CD4-positive, alpha-beta T cell treated with Interleukin-4 for 1 hour (primary cell): Measurements from ENCODE around the gene F10.
"Not testable (repeated sequence)": the region's sequence is repeated elsewhere in the genome, so short reads cannot be mapped to it uniquely, and the experiment has no call there.

Source experiments
- DNase-seq, 2 donors: peaks; one replicate each; pipeline ENCODE4 v3.0.0-alpha.2; 2020 to 2022

Gene F10

DNA sequence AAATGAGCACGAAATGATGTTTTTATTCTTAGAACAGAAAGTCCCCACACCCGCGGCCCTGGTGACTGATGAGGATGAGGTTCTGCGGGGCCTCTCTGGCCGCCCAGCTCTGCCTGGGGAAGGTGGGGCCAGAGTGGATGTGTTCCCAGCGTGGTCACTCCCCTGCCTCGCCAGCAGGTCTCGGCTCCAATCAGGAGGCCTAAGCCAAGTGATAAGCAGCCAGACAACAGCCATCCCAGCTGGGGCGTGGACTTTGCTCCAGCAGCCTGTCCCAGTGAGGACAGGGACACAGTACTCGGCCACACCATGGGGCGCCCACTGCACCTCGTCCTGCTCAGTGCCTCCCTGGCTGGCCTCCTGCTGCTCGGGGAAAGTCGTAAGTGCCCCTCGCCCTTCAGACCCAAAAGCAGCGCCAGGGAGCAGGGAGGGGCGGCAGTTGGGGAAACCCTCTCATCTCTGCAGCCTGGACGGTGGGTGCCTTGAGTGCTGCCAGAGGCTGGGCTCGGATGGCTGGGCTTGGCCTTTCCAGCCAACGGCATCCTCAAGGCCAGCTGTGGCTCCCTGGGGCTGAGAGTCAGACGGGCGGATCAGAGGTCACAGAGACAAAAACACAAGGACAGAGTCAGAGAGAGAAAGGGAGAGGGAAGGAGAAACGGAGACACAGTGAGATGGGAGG is at the start of gene F10:
Gene F10 (plus strand): TSS at position 250 of the 676 bp plus-strand sequence. CDS start 57 bp downstream, at position 307.
- DNase-seq = no peak

DNA sequence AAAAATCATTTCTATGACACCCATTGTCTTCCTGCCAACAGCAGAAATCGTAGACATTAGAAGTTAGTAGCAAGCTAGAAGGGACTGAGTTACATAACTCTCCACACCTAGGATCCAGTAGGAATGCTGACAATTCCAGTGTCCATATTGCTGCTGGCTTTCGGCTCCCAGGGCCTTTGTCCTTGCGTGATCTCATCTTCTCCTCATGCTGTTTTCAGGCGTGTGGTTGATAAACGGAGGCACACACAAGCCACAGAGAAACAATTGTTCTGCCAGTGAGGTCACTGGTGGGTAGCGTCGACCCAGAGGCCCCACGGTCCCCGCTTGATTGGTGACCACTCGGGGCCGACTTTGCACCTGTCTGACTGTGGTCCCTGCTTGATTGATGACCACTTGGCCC is 48.7 kb upstream of the F10 start:
- DNase-seq = no peak

DNA sequence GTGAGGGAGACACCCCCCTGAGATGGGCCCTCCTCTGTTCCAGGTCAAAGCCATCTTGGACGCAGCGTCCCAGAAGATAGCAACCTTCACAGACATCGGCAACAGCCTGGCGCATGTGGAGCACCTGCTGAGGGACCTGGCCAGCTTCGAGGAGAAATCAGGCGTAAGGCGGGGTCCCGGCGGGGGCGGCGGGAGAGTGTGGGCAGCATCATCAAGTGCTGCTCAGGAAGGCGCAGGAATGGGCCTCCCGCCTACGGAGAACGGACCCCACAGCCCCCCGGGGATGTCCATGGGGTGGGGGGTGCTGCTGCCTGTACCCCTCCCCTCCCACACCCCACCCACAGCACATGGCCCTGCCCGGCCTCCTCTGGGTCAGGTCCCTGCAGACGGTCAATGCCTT is 48.2 kb upstream of the F10 start:
- no peak for DNase-seq

DNA sequence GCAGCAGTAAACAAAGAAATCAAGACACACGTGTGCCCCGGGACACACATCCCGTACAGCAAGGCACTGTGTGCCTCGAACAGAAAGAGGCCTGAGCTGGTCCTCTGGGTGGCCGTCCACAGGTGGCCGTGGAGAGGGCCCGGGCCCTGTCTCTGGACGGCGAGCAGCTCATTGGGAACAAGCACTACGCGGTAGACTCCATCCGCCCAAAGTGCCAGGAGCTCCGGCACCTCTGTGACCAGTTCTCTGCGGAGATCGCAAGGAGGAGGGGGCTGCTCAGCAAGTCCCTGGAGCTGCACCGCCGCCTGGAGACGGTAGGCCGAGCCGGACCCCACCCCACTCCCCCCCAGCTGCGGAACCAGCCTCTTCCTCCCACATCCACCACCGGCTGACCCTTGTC is 47.7 kb upstream of the F10 start:
- DNase-seq = no peak

DNA sequence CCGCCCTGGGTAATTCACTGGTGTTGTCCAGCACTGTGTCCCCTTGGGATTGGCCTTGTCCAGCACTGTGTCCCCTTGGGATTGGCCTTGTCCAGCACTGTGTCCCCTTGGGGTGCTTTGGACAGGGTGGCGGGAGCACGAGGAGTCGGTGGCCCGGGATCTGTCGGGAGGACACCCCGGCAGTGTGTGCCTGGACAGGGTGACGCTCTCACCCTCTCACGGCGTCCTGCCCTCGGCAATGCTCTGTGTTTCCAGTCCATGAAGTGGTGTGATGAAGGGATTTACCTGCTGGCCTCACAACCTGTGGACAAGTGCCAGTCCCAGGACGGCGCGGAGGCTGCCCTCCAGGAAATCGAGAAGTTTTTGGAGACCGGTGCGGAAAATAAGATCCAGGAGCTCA is 46.9 kb upstream of the F10 start:
- DNase-seq = no peak

DNA sequence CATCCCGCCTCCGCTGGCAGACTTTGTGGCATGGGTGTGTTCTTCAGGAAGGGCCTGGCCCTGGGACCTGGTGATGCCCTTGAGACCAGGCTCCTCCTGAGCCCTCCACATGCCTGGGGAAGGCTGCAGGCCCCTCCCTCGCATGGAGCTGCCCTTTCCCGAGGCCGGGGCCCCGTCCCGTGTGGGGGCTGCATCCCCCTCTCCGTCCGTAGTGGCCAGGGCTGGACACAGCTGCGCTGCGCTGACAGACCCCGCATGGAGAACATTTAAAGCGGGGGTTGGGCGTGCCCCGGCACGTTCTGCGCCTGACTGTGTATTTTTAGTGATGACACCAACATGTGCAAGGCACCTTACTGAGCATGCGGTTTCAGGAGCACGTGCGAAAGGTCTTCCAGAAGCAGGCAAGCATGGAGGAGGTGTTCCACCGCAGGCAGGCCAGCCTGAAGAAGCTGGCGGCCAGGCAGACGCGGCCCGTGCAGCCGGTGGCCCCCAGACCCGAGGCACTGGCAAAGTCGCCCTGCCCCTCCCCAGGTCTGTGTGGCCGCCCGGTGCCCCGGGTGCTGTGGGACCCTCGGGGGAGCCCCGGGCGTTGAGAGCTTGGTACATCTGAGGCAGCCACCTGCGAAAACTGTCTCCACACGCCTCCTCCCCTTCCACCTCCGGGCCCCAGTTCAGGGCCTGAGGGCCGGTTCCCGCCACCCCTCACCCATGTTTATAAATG is 45.8 kb upstream of the F10 start:
- no peak for DNase-seq

DNA sequence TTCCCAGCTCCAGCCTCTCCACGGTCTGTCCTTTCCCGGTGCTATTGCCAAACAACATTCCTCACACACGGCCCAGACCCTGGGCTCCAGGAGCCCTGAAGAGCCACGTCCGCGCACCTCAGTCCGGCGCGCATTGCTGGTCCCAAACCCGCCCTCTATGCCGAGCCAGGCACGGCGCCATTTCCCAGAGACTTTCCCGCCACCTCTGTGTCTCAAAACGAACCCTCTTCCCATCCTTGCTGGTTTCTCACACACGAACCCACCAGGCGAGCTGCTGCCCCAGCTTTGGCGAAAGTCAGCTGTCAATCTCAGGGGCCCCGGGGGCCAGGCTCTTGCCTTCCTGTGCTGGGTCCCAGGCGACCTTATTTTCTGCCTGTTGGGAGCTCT is 45.0 kb upstream of the F10 start:
- no peak for DNase-seq

DNA sequence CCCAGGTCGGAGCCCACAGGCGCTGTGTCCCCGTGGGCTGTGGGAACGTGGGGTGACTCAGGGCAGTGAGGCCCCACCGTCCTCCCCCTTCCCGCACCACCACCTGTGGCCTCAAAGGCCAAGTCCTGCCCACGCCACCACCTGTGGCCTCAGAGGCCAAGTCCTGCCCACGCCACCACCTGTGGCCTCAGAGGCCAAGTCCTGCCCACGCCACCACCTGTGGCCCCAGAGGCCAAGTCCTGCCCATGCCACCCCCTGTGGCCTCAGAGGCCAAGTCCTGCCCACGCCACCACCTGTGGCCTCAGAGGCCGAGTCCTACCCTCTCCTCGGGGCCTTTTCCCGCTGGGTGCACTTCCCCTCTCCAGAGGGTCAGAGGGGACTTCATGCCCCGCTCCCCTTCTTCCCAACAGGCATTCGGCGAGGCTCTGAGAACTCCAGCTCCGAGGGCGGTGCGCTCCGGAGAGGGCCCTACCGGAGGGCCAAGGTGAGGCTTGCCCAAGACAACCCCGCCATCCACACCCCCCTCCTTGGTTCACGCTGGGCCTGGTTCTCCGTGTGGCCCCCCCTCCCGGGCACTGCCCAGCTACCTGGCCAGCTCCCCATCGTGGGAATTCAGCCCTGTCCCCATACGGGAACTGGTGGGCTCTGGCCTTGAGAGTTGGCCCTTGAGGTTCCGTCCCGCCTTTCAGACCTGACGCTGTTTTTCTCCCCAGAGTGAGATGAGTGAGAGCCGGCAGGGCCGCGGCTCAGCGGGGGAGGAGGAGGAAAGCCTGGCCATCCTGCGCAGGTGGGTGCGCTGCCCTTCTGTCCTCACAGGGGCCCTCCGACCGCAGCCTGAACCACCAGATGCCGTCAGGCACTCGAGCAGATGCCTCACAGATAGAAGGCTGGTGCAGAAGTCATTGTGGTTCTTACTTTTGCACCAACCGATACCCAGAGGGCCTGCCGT is 44.4 kb upstream of the F10 start:
- DNase-seq = no peak

DNA sequence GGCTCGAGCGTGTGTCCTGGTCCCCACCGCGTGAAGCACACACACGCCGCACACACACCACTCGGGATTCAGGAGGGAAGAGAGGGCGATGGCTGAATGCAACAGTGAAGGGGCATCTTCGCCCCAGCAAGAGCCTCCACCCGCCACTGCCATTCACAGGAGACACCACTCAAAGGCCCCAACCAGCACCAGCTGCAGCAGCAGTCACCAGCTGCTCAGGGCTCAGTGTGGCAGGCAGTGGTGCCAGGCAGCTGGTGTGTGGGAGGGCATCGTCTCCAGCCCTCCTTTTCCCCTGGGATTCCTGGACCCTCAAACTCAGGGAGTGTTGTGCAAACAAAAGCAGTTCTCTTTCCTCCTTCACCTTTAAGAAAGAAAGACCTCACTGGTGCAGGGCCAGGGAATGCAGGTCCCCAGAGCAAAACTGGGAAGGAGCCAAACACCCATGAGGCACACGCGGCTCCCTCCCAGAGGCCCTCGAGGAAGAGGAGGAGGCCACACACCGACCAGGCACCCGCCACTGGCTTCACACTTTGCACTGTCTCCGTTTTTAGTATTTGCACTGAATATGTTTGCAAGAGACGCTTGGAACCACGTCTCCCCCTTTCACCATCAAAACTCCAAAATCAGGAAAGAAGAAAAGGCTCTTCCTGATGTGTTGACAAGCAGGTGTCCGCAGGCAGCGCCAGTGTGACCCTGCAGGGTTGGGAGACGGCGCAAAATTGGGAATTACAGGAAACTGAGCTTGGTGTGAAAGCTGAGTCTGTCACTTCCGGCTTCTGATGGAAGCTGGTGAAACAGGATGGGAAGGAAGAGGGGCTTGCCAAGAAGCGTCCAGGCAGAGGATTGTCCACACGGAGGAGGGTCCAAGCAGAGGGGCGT is 43.5 kb upstream of the F10 start:
- no peak for DNase-seq

DNA sequence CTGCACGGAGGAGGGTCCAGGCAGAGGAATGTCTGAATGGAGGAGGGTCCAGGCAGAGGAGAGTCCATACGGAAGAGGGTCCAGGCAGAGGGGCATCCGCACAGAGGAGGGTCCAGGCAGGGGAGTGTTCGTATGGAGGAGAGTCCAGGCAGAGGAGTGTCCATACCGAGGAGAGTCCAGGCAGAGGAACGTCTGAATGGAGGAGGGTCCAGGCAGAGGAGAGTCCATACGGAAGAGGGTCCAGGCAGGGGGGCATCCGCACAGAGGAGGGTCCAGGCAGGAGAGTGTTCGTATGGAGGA is 42.9 kb upstream of the F10 start:
- not testable (repeated sequence) for DNase-seq

DNA sequence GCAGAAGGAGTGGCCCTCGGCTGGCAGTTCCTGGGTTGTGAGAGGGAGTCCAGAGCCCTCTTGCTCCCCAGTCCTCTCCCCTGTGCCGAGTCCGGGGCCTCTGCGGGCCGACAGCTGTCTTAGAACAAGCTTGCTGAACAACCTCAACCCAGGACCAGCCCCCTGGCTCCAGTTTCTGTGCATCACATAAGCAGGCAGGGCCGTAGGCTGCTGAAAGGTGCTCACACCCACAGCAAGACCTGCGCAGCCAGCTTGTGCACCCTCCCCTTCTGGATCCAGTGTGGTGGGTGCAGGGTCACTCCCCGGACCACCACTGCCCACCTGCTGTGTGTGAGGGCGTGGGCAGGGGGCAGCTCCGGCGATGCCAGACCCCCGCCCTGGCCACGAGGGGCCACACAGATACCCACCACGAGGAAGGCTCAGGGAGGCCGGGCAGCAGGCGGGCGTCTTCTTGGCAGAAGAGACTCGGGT is 42.2 kb upstream of the F10 start:
- DNase-seq = no peak

DNA sequence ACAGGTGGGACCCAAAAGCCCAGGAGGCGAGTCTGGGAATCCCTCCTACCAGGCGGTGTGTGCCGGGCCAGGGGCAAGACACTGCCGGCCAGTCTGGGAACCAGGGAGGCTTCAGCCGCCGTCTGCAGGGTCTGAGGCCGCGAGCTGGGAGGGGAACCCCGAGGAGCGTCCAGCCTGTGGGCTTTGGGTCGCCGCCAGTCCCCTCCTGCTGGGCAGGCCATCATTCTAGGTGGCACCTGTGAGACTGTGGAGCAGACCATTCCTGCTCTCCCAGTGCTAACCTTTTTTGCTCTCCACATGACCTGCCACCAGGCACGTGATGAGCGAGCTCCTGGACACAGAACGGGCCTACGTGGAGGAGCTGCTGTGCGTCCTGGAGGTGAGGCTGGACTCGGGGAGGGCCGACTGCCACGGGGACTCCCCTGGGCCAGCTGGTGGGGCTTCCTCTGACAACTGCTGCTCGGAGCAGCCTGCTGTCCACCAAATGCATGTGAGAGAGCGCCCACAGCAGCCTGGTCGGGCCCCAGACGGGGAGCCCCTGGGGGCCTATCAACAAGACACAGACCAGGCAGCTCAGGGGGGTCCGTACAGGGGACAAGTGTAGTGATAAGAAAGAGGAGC is 41.6 kb upstream of the F10 start:
- DNase-seq = no peak

DNA sequence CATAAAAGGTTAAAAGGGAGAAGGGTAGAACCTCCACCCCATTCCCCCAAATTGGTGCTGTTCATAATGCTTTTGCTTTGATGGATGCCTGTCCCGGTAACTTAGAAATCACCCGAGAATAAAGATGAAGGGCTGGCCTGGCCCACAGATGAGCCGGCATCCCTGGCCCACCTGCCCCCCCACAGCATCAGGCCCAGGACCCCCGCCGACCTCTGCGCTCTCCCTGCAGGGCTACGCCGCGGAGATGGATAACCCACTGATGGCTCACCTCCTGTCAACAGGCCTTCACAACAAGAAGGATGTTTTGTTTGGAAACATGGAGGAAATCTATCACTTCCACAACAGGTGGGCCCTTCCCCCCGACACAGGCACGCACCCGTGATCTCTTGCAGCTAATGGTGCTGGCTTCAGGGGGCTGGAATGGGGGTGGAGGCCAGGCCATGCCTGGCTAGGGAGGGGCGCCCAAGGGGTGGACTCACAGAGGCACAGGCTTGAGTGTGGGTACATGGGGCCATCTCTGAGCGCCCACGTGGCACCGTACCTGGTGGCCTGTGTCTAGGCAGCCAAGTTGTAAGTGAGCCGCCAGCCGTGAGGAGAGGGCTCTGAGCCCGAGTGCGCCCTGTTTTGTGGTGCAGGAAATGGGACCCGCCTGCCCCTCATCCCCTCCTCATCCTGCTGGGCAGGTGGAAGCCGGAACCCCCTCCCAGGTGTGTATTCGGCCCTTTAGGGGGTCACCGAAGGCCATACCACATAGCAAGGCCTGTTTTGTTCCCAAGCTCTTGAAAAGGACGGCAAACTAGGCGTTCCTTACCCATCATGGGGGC is 40.2 kb upstream of the F10 start:
- no peak for DNase-seq

DNA sequence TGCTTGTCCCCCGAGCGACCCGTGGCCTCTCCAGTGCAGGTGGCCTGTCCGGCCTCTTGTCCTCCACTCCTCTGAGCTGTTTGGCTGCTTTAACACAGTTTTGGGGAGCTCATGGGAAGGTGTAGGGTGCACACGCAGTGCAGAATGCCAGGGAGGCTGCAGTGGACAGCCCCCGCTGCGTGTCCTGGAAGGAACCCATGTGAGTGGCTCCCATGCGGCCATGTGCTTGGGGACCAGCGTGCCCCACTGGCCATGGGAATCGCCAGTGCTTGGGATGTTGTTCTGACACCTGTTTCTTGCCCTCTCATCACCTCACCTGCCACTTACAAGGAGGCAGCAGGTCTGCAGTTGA is 39.6 kb upstream of the F10 start:
- DNase-seq = no peak

DNA sequence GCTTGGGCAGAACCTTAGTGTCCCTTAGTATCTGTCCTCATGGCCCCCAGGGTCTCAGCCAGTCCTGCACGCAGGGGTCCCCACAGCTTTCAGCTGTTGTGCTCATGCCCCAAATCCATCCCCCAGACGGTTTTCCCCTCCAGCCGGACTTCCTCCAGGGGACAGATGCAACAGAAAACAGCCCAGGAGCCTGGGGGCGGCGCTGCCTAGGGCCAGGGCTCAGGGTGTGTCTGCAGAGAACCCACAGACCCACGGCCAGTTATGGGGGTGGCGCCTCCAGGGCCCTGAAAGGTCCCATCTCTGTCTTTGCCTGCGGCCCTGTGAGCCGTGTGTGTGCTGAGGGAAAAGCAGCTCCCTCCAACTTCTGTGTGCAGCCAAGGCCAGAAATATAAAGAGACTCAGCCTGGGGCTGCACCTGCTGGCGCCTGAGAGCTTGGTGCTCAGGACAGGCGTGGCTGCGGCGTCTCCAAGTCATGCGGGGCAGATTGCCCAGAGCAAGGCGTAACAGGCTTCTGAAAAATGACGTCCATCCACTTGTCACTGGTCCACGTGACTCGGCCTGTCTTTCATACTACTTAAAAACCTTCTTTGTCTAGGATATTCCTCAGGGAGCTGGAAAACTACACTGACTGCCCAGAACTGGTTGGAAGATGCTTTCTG is 39.1 kb upstream of the F10 start:
- DNase-seq = no peak

DNA sequence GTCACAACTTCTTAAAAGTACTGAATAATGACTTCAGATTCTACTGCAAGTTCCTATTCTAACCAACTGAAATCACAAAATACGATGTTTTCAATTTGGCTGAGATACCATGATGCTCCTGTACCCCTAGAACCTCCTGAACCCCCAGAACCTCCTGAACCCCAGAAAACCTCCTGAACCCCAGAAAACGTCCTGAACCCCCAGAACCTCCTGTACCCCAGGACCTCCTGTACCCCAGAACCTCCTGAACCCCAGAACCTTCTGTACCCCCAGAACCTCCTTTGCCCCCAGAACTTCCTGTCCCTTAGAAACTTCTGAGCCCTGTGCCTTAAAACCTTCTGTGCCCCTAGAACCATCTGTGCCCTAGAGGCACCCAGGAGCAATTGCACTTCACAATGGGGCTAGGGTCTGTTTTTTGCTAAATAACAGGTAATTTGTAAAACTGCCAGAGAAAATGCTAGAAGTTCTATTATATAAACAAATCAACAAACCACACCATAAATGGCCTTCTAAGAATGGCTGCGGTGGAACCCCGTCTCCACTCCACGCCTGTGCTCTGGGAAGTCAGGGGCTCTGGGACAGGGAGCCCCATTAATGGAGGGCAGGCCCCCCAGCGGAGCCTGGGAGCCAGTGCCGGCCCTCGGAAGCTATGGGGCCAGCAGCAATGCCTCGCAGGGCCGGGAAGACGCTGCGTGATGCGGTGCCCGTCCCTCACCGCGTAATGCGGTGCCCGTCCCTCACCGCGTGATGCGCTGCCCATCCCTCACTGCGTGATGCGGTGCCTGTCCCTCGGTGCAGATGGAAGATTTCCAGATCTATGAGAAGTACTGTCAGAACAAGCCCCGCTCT is 38.3 kb upstream of the F10 start:
- DNase-seq = no peak

DNA sequence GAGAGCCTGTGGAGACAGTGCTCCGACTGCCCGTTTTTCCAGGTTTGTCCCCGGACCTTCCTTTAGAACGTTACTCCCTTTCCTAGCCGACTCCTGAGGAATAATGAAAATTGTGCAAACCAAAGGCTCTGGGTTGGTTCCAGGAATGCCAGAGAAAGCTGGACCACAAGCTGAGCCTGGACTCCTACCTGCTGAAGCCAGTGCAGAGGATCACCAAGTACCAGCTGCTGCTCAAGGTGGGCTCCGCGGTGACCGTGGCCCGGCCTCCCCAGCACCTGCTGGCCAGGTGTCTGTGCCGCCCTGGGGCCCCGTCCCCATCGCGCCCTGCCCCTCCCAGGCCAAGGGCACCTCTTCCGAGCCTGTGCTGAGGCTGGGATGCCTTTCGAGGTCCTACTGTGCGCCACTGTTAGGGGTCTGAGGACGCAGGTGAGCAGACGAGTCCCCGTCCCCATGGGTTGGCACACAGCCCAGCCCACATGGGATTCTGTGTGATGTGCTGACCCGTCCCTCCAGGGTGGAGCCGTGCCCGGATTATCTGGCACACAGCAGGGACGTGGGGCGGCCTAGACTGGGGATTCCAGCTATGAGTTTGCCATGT is 37.6 kb upstream of the F10 start:
- no peak for DNase-seq

DNA sequence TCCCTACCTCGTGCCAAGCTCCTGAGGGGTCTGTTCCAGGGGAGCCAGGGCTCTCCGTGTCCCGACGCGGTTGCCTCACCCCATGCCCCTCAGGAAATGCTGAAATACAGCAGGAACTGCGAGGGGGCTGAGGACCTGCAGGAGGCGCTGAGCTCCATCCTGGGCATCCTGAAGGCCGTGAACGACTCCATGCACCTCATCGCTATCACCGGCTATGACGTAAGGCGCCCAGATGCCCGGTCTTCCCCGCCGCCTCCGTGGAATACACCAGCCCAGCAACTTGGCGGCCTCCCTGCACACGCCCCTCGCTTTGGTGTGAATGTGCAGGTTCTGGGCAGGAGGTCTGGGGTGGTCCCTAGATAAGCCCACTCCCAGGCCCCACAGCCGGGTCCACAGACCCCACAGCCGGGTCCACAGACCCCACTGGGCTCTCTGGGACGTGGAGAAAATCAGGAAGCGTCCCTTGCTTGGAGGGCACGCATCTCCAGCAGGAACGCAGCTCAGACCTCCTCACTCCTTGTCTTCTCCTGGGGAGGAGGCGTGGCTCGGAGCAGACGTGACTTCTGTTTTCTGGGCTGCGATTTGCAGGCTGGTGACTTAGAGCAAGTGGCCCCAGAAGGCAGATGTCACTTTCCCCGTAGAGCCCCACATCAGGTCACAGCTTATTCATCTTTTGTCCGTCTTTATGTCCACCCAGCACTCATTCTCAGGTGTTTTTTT is 36.4 kb upstream of the F10 start:
- no peak for DNase-seq
